GM23248 (cell line): ENCODE data around the gene EPB41L5.

Experiments used
- EZH2 ChIP-seq: fragments of 200-600 bp; sonication (generic); IDR thresholded peaks from 2 replicates; pipeline ENCODE4 v1.6.1; 2018; ENCODE audit warnings: antibody characterized with exemption, mild to moderate bottlenecking; ENCODE audit not compliant: insufficient read depth, poor library complexity, severe bottlenecking
- EZH2phosphoT487 ChIP-seq: fragments of 200-600 bp; sonication (generic); IDR thresholded peaks from 2 replicates; pipeline ENCODE4 v1.6.1; 2018; ENCODE audit warnings: antibody characterized with exemption, moderate library complexity, mild to moderate bottlenecking, low read depth; ENCODE audit not compliant: insufficient read depth

GRCh38 chr2:120004254-120004653 lies 8.6 kb upstream of the EPB41L5 start:
- TF ChIP-seq EZH2phosphoT487 = no peak
- TF ChIP-seq EZH2 = no peak
